ENCODE data around the gene HIVEP1. TPM values are rescaled to one million over a fixed set of nuclear protein-coding genes. Genes with fewer than 3 reads are reported as not detected.

HIVEP1 gene
- total and polyA plus RNA-seq, 2 of the 13 experiments (the other 11 are each of a cell fraction or from before 2014, with no cell fraction given), result 7.4 to 9.9 TPM

DNA sequence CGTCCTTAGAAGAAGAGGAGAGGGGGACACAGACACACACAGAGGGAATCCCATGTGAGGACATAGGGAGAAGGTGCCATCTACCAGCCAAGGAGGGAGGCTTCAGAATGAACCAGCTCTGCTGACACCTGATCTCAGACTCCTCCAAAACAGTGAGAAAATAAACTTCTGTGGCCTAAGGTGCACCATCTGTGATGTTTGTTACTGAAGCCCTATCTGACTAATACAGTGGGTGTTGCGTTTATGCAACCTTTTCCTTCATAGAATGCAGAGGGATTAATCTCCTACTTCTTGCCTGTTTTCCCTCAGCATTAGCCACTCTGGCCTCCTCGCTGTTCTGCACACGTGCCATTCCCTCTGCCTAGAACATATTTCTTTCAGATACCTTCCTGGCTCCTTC, 196.6 kb downstream of the HIVEP1 start:
- ATAC-seq (no peak), DNase-seq (ENCODE audit: low spot score) (no peak), FAIRE-seq (no peak)
- Histone ChIP-seq H3K4me3 (replicated peaks in 1 of 3; ENCODE audit: insufficient read depth in 1 of 3, low read depth in 2 of 3, low read length in 3 of 3) (no peak overlapping the region), H3K27ac (ENCODE audit: extremely low read length, insufficient read depth, low read length) (no peak overlapping the region), H4K20me1 (ENCODE audit: insufficient read depth, low read length) (no peaks in the 10 kb centered on the region), H3K79me2 (ENCODE audit: insufficient read depth, low read length) (no peaks in the 10 kb centered on the region), H3K27me3 (ENCODE audit: control insufficient read depth in 1 of 2, insufficient read depth in 2 of 2, low read length in 2 of 2) (no peaks in the 10 kb centered on the region), H3K4me2 (ENCODE audit: low read depth, low read length) (no peak overlapping the region), H2AFZ (ENCODE audit: low read length) (no peak overlapping the region), H3K9me3 (ENCODE audit: low read length) (no peaks in the 10 kb centered on the region), H3K4me1 (ENCODE audit: insufficient read depth, low read length) (peaks cover 2% of the 10 kb centered on the region), H3K36me3 (replicated peaks in 1 of 2; ENCODE audit: control insufficient read depth in 1 of 2, insufficient read depth in 2 of 2, low read length in 2 of 2) (no peaks in the 10 kb centered on the region), H3K9ac (ENCODE audit: insufficient read depth, low read depth, low read length) (no peak overlapping the region)
- peak; percentile 24; the same call in 1 of the 2 replicates for TF ChIP-seq ZNF12 (CRISPR knock-in tag; IDR thresholded peaks at IDR 0.05)
- TF ChIP-seq, protein P1, sequence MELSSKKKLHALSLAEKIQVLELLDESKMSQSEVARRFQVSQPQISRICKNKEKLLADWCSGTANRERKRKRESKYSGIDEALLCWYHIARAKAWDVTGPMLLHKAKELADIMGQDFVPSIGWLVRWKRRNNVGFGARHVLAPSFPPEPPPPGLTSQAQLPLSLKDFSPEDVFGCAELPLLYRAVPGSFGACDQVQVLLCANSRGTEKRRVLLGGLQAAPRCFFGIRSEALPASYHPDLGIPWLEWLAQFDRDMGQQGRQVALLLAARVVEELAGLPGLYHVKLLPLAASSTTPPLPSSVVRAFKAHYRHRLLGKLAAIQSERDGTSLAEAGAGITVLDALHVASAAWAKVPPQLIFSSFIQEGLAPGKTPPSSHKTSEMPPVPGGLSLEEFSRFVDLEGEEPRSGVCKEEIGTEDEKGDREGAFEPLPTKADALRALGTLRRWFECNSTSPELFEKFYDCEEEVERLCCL (CRISPR knock-in tag; IDR thresholded peaks at IDR 0.05; ENCODE audit: borderline replicate concordance), result no peak
- ChIA-PET CTCF (ENCODE audit: low intra/inter-chr PET ratio, low total read pairs) (no interaction called here), POLR2A (no interaction called here)
- no TSS peak for BruUV-seq (replicated peaks)
- 70% methylated on average over 4 of the region's 4 CpGs for WGBS (ENCODE audit: low lambda C conversion rate)
- in situ Hi-C loops (cut with HindIII; ENCODE audit: extremely low pct_ligation_motif_present, low pct_unique_long_range_greater_than_20kb) (no loop called here), intact Hi-C loops (cut with micrococcal nuclease; ENCODE audit: unreplicated experiment) (no loop called here)

Other genes starting within 250 kb of the HIVEP1 start
- gene ADTRP, start 233.5 kb upstream of the HIVEP1 start, total RNA-seq (2016; rRNA removed; fragmentation: Illumina TruSeq; extraction: Trizol), result not detected in 2 replicates
- not detected in 2 replicates for gene ADTRP, start 233.5 kb upstream of the HIVEP1 start, polyA plus RNA-seq (2011; rRNA removed)

Data from HepG2 (cell line).